Chondrocyte (in vitro differentiated cells): Measurements from ENCODE around the gene POLA1. TPM values are rescaled to one million over a fixed set of nuclear protein-coding genes. Genes with fewer than 3 reads are reported as not detected.

Experiments used
- DNase-seq: peaks from one replicate; pipeline ENCODE4 v3.0.0; 2021; ENCODE audit warnings: mixed read lengths, low spot score
- H3K27ac Mint-ChIP-seq: one replicate; pipeline ENCODE4 v1.8.0; 2021; ENCODE audit warnings: mild to moderate bottlenecking, moderate library complexity, mixed read lengths; ENCODE audit not compliant: unreplicated experiment
- H3K27me3 Mint-ChIP-seq: 2 replicates; pipeline ENCODE4 v1.8.0; 2021; ENCODE audit warnings: low read depth, mixed read lengths
- H3K36me3 Mint-ChIP-seq: 2 replicates; pipeline ENCODE4 v1.8.0; 2021; ENCODE audit warnings: low read depth, mixed read lengths
- H3K4me1 Mint-ChIP-seq: 2 replicates; pipeline ENCODE4 v1.8.0; 2021; ENCODE audit warnings: low read depth, mild to moderate bottlenecking, mixed read lengths
- H3K4me3 Mint-ChIP-seq: one replicate; pipeline ENCODE4 v1.8.0; 2021; ENCODE audit warnings: mild to moderate bottlenecking, moderate library complexity, mixed read lengths; ENCODE audit not compliant: unreplicated experiment
- H3K9me3 Mint-ChIP-seq: 2 replicates; pipeline ENCODE4 v1.8.0; 2021; ENCODE audit warnings: low read depth, mixed read lengths
- CTCF ChIP-seq: fragments of 200-600 bp; sonication (generic); IDR thresholded peaks from 2 replicates; pipeline ENCODE4 v1.5.0; 2021; ENCODE audit warnings: antibody characterized with exemption, mild to moderate bottlenecking, moderate library complexity
- total RNA-seq: library from RNA; stranded (reverse); gene quantifications from 3 replicates; pipeline ENCODE4 v1.2.1, GENCODE V29; 2021

Gene POLA1
- total RNA-seq, 1 donor from 2014 or later: 10.8 TPM

- no peaks in the 10 kb centered on the region for H3K27me3 Mint-ChIP-seq
- H3K4me1 Mint-ChIP-seq: no peaks in the 10 kb centered on the region
- no peak overlapping the region for H3K4me3 Mint-ChIP-seq
- peaks cover 14% of the 10 kb centered on the region for H3K36me3 Mint-ChIP-seq
- TF ChIP-seq CTCF: no peak
- no peak for DNase-seq
- no peaks in the 10 kb centered on the region for H3K9me3 Mint-ChIP-seq
- H3K27ac Mint-ChIP-seq: no peak overlapping the region
Observed at GRCh38 chrX:24768556-24768955, 74.8 kb downstream of the POLA1 start.

- TF ChIP-seq CTCF: no peak
- Mint-ChIP-seq H3K27me3 (no peaks in the 10 kb centered on the region), H3K4me1 (no peaks in the 10 kb centered on the region), H3K4me3 (no peak overlapping the region), H3K36me3 (peaks cover 7% of the 10 kb centered on the region), H3K27ac (no peak overlapping the region), H3K9me3 (no peaks in the 10 kb centered on the region)
- DNase-seq: no peak
Observed at GRCh38 chrX:24774650-24775049, 80.9 kb downstream of the POLA1 start.

GRCh38 chrX:24775891-24776290, 82.2 kb downstream of the POLA1 start:
- Mint-ChIP-seq H3K4me1 (no peaks in the 10 kb centered on the region), H3K9me3 (no peaks in the 10 kb centered on the region), H3K36me3 (peaks cover 5% of the 10 kb centered on the region), H3K4me3 (no peak overlapping the region), H3K27ac (no peak overlapping the region), H3K27me3 (no peaks in the 10 kb centered on the region)
- DNase-seq: no peak
- no peak for TF ChIP-seq CTCF

- TF ChIP-seq CTCF: no peak
- peaks cover 2% of the 10 kb centered on the region for H3K36me3 Mint-ChIP-seq
- no peak for DNase-seq
- H3K9me3 Mint-ChIP-seq: no peaks in the 10 kb centered on the region
- no peak overlapping the region for H3K4me3 Mint-ChIP-seq
- no peaks in the 10 kb centered on the region for H3K4me1 Mint-ChIP-seq
- H3K27ac Mint-ChIP-seq: no peak overlapping the region
- no peaks in the 10 kb centered on the region for H3K27me3 Mint-ChIP-seq
Observed at GRCh38 chrX:24777660-24778059, 83.9 kb downstream of the POLA1 start.

- no peaks in the 10 kb centered on the region for H3K27me3 Mint-ChIP-seq
Observed at GRCh38 chrX:24782011-24782410, 88.3 kb downstream of the POLA1 start.

More at GRCh38 chrX:24782011-24782410, 88.3 kb downstream of the POLA1 start:
- Mint-ChIP-seq H3K9me3 (no peaks in the 10 kb centered on the region), H3K27ac (no peak overlapping the region), H3K4me1 (no peaks in the 10 kb centered on the region), H3K4me3 (no peak overlapping the region), H3K36me3 (peaks cover 8% of the 10 kb centered on the region)
- no peak for DNase-seq
- TF ChIP-seq CTCF: no peak
